Measurements from ENCODE around the gene TRANK1.
"Not testable (repeated sequence)": the region's sequence is repeated elsewhere in the genome, so short reads cannot be mapped to it uniquely, and the experiment has no call there.

Gene TRANK1

DNA sequence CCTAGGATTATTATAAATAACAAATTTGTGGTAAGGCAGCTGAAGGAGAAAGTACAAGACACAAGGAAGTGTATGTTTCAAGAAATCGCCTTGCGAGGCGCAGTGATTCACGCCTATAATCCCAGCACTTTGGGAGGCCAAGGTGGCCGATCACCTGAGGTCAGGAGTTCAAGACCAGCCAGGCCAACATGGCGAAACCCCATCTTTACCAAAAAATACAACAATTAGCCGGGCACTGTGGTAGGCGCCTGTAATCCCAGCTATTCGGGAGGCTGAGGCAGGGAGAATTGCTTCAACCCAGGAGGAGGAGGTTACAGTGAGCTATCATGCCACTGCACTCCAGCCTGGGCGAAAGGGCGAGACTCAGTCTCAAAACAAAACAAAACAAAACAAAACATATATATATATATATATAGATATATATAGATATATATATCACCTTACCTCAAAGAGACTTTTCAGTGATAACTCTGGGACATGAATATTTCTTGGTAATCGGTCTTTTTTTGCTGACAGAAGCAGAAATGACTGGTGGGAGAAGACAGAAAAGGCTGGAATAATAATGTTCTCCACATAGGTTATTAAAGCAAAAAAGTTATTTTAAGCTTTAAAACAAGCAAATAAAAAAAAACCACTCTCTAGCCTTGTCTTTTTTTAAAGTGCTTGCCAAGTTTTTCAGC is 52.3 kb downstream of the TRANK1 start:
- H4K20me1 ChIP-seq (ENCODE audit: low read depth, low read length), result no peaks in the 10 kb centered on the region
- no peak overlapping the region for H3K9ac ChIP-seq (ENCODE audit: low read length)
- no peaks in the 10 kb centered on the region for H3K9me3 ChIP-seq (ENCODE audit: insufficient read depth, low read length)
- peaks cover 5% of the 10 kb centered on the region for H3K36me3 ChIP-seq (ENCODE audit: low read length)
- TF ChIP-seq EZH2phosphoT487 (conservative IDR thresholded peaks at IDR 0.05; ENCODE audit: low read length), result no peak
- TF ChIP-seq, protein P1, sequence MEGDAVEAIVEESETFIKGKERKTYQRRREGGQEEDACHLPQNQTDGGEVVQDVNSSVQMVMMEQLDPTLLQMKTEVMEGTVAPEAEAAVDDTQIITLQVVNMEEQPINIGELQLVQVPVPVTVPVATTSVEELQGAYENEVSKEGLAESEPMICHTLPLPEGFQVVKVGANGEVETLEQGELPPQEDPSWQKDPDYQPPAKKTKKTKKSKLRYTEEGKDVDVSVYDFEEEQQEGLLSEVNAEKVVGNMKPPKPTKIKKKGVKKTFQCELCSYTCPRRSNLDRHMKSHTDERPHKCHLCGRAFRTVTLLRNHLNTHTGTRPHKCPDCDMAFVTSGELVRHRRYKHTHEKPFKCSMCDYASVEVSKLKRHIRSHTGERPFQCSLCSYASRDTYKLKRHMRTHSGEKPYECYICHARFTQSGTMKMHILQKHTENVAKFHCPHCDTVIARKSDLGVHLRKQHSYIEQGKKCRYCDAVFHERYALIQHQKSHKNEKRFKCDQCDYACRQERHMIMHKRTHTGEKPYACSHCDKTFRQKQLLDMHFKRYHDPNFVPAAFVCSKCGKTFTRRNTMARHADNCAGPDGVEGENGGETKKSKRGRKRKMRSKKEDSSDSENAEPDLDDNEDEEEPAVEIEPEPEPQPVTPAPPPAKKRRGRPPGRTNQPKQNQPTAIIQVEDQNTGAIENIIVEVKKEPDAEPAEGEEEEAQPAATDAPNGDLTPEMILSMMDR (IDR thresholded peaks at IDR 0.05; ENCODE audit: insufficient read depth, low read length, poor library complexity, severe bottlenecking), result no peak
- no peaks in the 10 kb centered on the region; the same call in 1 of the 2 replicates for H3F3A ChIP-seq (ENCODE audit: insufficient read depth)
- H3K79me2 ChIP-seq (ENCODE audit: insufficient read depth, low read length), result no peaks in the 10 kb centered on the region
- H3K4me3 ChIP-seq (ENCODE audit: insufficient read depth, low read length, poor library complexity, severe bottlenecking), result no peak overlapping the region
- H3K4me2 ChIP-seq (ENCODE audit: low read depth, low read length, poor library complexity, severe bottlenecking), result peak overlapping the region; percentile 31
- no peak overlapping the region for H2AFZ ChIP-seq (ENCODE audit: low read depth, low read length, severe bottlenecking)
- no peaks in the 10 kb centered on the region for H3K27me3 ChIP-seq (ENCODE audit: low read length)
- H3K27ac ChIP-seq (ENCODE audit: low read depth, low read length), result peak overlapping the region; percentile 72
- no peaks in the 10 kb centered on the region for H3K9me2 ChIP-seq (replicated peaks; ENCODE audit: insufficient read depth, low read length)

DNA sequence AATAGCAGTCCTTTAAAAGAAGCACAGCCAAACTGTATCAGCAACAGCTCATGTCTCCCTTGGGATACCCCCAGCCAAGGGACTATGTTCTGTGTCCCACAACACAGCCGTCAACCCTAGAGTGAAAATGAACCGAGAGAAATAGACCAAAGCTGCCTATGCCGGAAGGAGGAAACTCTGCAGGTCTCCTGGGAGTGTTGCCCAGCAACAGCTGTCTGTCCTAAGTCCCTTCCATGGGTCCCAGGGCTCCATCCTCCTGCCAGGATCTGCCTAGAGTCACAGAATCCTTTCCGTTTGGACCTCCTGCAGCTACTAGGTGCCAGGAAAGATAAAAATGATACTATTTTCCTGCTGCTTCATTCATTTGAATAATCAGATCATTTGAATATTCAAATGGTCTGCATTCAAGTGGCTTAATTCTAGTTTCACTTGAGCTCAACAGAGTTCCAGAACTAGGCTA is 53.1 kb downstream of the TRANK1 start:
- peak overlapping the region; percentile 72 for H3K27ac ChIP-seq (ENCODE audit: low read depth, low read length)
- H3K9ac ChIP-seq (ENCODE audit: low read length), result no peak overlapping the region
- H3F3A ChIP-seq (ENCODE audit: insufficient read depth), result no peaks in the 10 kb centered on the region; the same call in 1 of the 2 replicates
- peaks cover 5% of the 10 kb centered on the region for H3K36me3 ChIP-seq (ENCODE audit: low read length)
- no peaks in the 10 kb centered on the region for H4K20me1 ChIP-seq (ENCODE audit: low read depth, low read length)
- H3K4me2 ChIP-seq (ENCODE audit: low read depth, low read length, poor library complexity, severe bottlenecking), result no peak overlapping the region
- no peaks in the 10 kb centered on the region for H3K9me2 ChIP-seq (replicated peaks; ENCODE audit: insufficient read depth, low read length)
- H2AFZ ChIP-seq (ENCODE audit: low read depth, low read length, severe bottlenecking), result no peak overlapping the region
- no peaks in the 10 kb centered on the region for H3K9me3 ChIP-seq (ENCODE audit: insufficient read depth, low read length)
- H3K27me3 ChIP-seq (ENCODE audit: low read length), result no peaks in the 10 kb centered on the region
- H3K79me2 ChIP-seq (ENCODE audit: insufficient read depth, low read length), result no peaks in the 10 kb centered on the region
- TF ChIP-seq, protein P1 (IDR thresholded peaks at IDR 0.05; ENCODE audit: insufficient read depth, low read length, poor library complexity, severe bottlenecking), result no peak
- TF ChIP-seq EZH2phosphoT487 (conservative IDR thresholded peaks at IDR 0.05; ENCODE audit: low read length), result no peak
- H3K4me3 ChIP-seq (ENCODE audit: insufficient read depth, low read length, poor library complexity, severe bottlenecking), result no peak overlapping the region

DNA sequence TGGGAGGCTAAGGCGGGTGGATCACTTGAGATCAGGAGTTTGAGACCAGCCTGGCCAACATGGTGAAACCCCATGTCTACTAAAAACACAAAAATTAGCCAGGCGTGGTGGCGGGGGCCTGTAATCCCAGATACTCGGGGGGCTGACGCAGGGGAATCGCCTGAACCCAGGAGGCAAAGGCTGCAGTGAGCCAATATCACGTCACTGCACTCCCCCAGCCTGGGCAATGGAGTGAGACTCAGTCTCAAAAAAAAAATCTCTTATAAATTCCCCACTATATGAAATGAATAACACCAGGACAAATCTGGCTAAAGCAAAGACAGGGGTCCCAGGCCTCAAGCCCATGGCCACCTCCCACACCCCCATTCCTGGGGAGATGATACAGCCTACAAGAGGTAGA is 53.8 kb downstream of the TRANK1 start:
- H2AFZ ChIP-seq (ENCODE audit: low read depth, low read length, severe bottlenecking); H3K79me2 ChIP-seq (ENCODE audit: insufficient read depth, low read length); H3K9me3 ChIP-seq (ENCODE audit: insufficient read depth, low read length); H3K4me3 ChIP-seq (ENCODE audit: insufficient read depth, low read length, poor library complexity, severe bottlenecking); H4K20me1 ChIP-seq (ENCODE audit: low read depth, low read length); H3K9me2 ChIP-seq (replicated peaks; ENCODE audit: insufficient read depth, low read length); H3K9ac ChIP-seq (ENCODE audit: low read length); H3K27ac ChIP-seq (ENCODE audit: low read depth, low read length); H3K4me2 ChIP-seq (ENCODE audit: low read depth, low read length, poor library complexity, severe bottlenecking); H3K27me3 ChIP-seq (ENCODE audit: low read length); H3F3A ChIP-seq (ENCODE audit: insufficient read depth); H3K36me3 ChIP-seq (ENCODE audit: low read length): not testable (repeated sequence)

DNA sequence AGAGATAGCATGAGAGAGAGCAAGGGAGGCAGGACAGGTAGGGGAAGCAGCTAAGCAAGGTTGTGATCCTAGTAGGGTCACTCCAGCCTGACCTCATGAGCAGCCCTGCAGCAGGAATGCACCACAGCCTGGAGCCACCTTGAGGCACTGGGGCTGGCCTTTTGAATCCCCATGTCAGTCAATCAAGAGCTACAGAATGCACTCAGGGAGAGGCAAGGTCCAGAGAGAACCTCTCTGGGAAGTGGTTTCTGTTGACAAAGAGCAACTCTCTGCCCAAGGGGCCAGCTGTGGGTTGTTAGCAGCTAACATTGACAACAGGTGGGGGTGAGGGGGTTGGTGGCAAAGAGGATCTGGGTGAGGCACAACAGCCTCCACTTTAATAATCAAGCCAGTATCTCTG is 54.6 kb downstream of the TRANK1 start:
- Histone ChIP-seq H3K27ac (ENCODE audit: low read depth, low read length) (no peak overlapping the region), H3K36me3 (ENCODE audit: low read length) (peaks cover 5% of the 10 kb centered on the region), H3K9me2 (replicated peaks; ENCODE audit: insufficient read depth, low read length) (no peaks in the 10 kb centered on the region), H3K4me3 (ENCODE audit: insufficient read depth, low read length, poor library complexity, severe bottlenecking) (no peak overlapping the region), H2AFZ (ENCODE audit: low read depth, low read length, severe bottlenecking) (no peak overlapping the region), H3K9me3 (ENCODE audit: insufficient read depth, low read length) (no peaks in the 10 kb centered on the region), H3F3A (ENCODE audit: insufficient read depth) (no peaks in the 10 kb centered on the region; the same call in 1 of the 2 replicates), H4K20me1 (ENCODE audit: low read depth, low read length) (no peaks in the 10 kb centered on the region), H3K4me2 (ENCODE audit: low read depth, low read length, poor library complexity, severe bottlenecking) (no peak overlapping the region), H3K27me3 (ENCODE audit: low read length) (no peaks in the 10 kb centered on the region), H3K9ac (ENCODE audit: low read length) (no peak overlapping the region), H3K79me2 (ENCODE audit: insufficient read depth, low read length) (no peaks in the 10 kb centered on the region)
- TF ChIP-seq, protein P1 (IDR thresholded peaks at IDR 0.05; ENCODE audit: insufficient read depth, low read length, poor library complexity, severe bottlenecking), result no peak
- no peak for TF ChIP-seq EZH2phosphoT487 (conservative IDR thresholded peaks at IDR 0.05; ENCODE audit: low read length)
